Measurements from ENCODE around the gene SLC5A7.

Gene SLC5A7

DNA sequence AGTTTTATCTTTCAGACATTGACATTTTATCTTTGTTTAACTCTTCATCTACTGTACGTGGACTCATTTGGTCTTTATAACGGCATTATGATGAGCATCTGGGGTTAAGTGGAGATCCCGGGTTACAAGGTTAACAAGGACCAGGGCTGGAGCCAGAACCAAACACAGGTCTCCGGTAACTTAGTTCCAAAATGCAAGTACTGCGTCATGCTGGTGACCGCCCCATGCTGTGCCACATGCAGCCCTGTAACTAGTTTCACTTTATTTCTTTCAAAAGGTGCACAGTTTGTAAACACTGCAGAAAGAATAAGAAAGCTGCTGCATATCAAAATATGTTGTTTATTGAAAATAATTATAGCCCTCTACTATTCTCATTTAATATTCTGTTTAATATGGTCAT, 3.1 kb downstream of the SLC5A7 start:
- Histone ChIP-seq H3K36me3 (no peaks in the 10 kb centered on the region), H3K4me3 (ENCODE audit: low read depth, low read length) (no peak overlapping the region), H3K27me3 (ENCODE audit: insufficient read depth, low read depth, severe bottlenecking) (peaks cover 89% of the 10 kb centered on the region), H3K27ac (no peak overlapping the region), H3K9me3 (ENCODE audit: severe bottlenecking) (no peaks in the 10 kb centered on the region)
- TF ChIP-seq, protein P1, sequence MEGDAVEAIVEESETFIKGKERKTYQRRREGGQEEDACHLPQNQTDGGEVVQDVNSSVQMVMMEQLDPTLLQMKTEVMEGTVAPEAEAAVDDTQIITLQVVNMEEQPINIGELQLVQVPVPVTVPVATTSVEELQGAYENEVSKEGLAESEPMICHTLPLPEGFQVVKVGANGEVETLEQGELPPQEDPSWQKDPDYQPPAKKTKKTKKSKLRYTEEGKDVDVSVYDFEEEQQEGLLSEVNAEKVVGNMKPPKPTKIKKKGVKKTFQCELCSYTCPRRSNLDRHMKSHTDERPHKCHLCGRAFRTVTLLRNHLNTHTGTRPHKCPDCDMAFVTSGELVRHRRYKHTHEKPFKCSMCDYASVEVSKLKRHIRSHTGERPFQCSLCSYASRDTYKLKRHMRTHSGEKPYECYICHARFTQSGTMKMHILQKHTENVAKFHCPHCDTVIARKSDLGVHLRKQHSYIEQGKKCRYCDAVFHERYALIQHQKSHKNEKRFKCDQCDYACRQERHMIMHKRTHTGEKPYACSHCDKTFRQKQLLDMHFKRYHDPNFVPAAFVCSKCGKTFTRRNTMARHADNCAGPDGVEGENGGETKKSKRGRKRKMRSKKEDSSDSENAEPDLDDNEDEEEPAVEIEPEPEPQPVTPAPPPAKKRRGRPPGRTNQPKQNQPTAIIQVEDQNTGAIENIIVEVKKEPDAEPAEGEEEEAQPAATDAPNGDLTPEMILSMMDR (IDR thresholded peaks at IDR 0.05; ENCODE audit: low read depth, low read length): no peak
- DNase-seq: no peak

DNA sequence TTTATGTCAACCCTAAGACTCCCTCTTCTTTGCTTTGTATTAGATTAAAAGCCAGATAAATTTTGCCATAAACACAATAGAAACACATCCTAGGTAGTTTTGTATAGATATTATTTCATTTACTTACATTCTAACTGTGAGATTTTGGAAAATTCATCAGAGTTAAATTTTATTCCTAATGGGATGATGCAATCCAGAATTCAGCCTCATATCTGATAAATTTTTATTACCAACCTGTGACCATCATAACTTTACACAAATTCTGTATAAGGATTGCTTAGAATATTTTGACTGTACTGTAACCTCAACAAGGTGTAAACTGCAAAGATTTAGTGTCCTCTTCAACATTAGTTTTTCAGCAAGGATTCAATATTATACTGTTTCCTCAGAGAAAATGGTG, 4.4 kb downstream of the SLC5A7 start:
- no peak overlapping the region for H3K27ac ChIP-seq
- H3K27me3 ChIP-seq (ENCODE audit: insufficient read depth, low read depth, severe bottlenecking): peaks cover 89% of the 10 kb centered on the region
- no peak for DNase-seq
- TF ChIP-seq, protein P1 (IDR thresholded peaks at IDR 0.05; ENCODE audit: low read depth, low read length): no peak
- H3K36me3 ChIP-seq: no peaks in the 10 kb centered on the region
- H3K9me3 ChIP-seq (ENCODE audit: severe bottlenecking): no peaks in the 10 kb centered on the region
- H3K4me3 ChIP-seq (ENCODE audit: low read depth, low read length): no peak overlapping the region

DNA sequence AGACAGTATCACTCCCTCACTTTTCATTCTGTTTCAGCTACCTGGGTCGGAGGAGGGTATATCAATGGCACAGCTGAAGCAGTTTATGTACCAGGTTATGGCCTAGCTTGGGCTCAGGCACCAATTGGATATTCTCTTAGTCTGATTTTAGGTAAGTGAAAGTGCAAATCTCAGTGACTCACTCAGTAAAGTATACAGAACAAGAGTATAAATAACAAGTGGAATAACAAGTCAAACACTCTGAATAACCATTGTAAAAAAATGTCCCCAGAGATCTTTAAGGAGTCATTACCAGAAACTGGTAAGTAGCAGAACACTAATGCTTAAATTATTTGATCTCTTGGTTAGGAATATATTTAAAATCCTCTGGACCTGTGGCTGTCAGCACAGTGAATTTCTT, 5.7 kb downstream of the SLC5A7 start:
- no peak for DNase-seq
- H3K27me3 ChIP-seq (ENCODE audit: insufficient read depth, low read depth, severe bottlenecking): peaks cover 80% of the 10 kb centered on the region
- H3K27ac ChIP-seq: no peak overlapping the region
- no peaks in the 10 kb centered on the region for H3K9me3 ChIP-seq (ENCODE audit: severe bottlenecking)
- TF ChIP-seq, protein P1 (IDR thresholded peaks at IDR 0.05; ENCODE audit: low read depth, low read length): no peak
- no peak overlapping the region for H3K4me3 ChIP-seq (ENCODE audit: low read depth, low read length)
- no peaks in the 10 kb centered on the region for H3K36me3 ChIP-seq

DNA sequence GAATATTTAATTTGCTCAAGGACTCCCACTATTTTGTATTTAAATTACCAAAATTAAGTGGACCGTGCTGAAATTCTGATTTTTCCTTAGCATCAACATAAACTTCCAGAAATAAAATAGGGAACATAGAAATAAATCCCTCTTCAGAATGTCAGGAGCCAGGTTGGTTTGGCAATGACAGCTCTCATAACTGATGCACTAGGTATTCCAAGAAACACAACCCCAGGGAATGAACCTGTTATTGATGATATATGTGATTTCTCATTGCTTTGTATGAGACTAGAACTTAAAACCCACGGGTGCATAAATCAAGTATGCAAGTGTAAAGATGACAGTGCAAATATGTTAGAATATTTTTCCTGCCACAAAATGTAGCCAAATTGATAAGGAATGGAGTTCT, 12.8 kb downstream of the SLC5A7 start:
- TF ChIP-seq, protein P1 (IDR thresholded peaks at IDR 0.05; ENCODE audit: low read depth, low read length): no peak
- Histone ChIP-seq H3K36me3 (no peaks in the 10 kb centered on the region), H3K9me3 (ENCODE audit: severe bottlenecking) (no peaks in the 10 kb centered on the region), H3K27ac (no peak overlapping the region), H3K27me3 (ENCODE audit: insufficient read depth, low read depth, severe bottlenecking) (peaks cover 52% of the 10 kb centered on the region), H3K4me3 (ENCODE audit: low read depth, low read length) (no peak overlapping the region)
- DNase-seq: no peak

DNA sequence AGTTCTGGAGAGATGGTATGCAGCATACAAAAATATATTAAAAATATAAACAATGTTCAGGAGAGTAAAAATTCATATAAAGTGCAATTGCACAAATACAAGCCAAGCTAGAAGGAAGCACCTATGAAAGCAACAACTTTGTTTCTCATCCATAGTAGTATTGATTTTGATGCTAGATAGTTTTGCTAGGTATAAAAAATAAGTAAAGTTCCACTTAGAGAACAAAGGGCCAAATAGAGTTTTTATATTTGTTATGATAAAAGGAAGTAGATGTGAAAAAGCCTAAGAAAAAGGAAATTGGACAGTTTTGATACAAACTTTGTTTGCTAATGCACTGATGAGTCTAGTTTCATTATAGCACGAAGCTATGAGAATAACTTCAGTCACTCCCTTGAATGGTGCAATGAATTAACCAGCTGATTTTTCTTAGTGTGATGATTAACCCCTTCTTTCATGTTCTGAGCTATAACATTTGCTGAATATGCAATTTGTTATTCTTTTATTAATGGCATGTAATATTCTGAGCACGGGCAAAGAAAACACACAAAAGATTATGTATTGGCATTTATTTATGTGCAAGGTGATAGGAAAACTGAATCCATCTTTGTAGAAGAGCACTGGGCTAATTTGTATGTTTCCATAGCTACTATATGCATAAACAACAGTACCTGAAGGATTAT, 24.7 kb downstream of the SLC5A7 start:
- H3K4me3 ChIP-seq (ENCODE audit: low read depth, low read length): no peak overlapping the region
- TF ChIP-seq, protein P1 (IDR thresholded peaks at IDR 0.05; ENCODE audit: low read depth, low read length): no peak
- H3K9me3 ChIP-seq (ENCODE audit: severe bottlenecking): peaks cover 4% of the 10 kb centered on the region
- peaks cover 18% of the 10 kb centered on the region for H3K27me3 ChIP-seq (ENCODE audit: insufficient read depth, low read depth, severe bottlenecking)
- H3K27ac ChIP-seq: no peak overlapping the region
- no peak for DNase-seq
- H3K36me3 ChIP-seq: no peaks in the 10 kb centered on the region

DNA sequence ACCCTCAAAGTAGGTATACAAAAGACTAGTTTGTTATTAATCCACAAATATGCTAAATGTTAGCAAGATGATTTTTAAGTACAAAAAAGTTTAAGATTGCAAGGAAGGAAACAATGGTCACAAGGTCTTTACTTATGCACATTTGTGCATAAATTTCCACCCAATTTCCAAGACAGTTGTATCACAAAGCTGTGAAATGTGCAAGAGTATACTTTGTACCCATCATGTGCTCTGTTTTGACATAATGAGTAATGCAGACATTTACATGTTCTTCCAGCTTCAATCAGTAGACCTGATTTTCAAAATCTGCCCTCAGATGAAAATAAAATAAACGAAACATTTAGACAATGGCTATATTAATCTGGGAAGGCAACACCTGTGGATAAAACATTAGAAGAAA, 27.0 kb downstream of the SLC5A7 start:
- Histone ChIP-seq H3K27me3 (ENCODE audit: insufficient read depth, low read depth, severe bottlenecking) (peaks cover 24% of the 10 kb centered on the region), H3K27ac (no peak overlapping the region), H3K36me3 (no peaks in the 10 kb centered on the region), H3K9me3 (ENCODE audit: severe bottlenecking) (peaks cover 4% of the 10 kb centered on the region), H3K4me3 (ENCODE audit: low read depth, low read length) (no peak overlapping the region)
- TF ChIP-seq, protein P1 (IDR thresholded peaks at IDR 0.05; ENCODE audit: low read depth, low read length): no peak
- DNase-seq: no peak
